ENCODE results near the gene POLR1E.

POLR1E gene

GRCh38 chr9:37539634-37540033 lies 53.9 kb downstream of the POLR1E start:
- no peak for DNase-seq (ENCODE audit: low read depth)

- no peak for DNase-seq (ENCODE audit: low read depth)
Measured at GRCh38 chr9:37540634-37541033, 54.9 kb downstream of the POLR1E start.

DNA sequence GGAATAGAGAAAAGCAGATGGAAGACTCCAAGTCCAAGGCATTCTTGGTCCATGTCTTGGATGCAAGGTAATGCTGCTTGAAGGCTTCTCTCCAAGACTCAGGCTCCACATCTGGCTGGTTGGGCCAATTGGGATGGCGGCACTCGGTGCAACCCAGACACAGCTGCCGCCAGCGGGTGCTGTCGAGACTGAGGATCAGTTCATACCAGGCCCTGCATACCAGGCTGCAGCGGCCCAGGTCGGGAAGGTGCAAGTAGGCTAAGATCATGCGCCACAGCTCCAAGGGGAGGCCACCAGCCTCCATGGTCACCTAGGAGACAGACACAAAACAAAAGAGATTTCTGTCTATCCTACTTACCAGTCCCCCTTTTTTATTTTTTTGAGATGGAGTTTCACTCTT lies 55.7 kb downstream of the POLR1E start:
- no peak for DNase-seq (ENCODE audit: low read depth)

DNA sequence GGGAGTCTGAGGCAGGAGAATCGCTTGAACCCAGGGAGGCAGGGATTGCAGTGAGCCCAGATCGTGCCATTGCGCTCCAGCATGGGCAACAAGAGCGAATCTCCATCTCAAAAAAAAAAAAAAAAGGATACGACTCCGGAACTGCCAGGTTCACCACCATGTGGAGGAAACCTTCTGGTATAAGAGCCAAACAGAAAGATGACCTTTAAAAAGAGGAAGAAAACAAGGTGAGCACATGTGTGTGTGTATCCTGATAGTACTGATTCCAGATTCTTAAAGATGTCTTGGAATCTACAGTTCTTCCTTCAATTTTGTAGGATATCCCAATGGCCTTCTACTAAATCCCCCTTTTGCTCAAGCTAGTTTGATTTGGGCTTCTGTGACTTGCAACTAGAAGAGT lies 56.7 kb downstream of the POLR1E start:
- DNase-seq (ENCODE audit: low read depth): no peak

- no peak for DNase-seq (ENCODE audit: low read depth)
Measured at GRCh38 chr9:37542895-37543294, 57.1 kb downstream of the POLR1E start.

GRCh38 chr9:37543468-37543867 lies 57.7 kb downstream of the POLR1E start:
- no peak for DNase-seq (ENCODE audit: low read depth)

DNA sequence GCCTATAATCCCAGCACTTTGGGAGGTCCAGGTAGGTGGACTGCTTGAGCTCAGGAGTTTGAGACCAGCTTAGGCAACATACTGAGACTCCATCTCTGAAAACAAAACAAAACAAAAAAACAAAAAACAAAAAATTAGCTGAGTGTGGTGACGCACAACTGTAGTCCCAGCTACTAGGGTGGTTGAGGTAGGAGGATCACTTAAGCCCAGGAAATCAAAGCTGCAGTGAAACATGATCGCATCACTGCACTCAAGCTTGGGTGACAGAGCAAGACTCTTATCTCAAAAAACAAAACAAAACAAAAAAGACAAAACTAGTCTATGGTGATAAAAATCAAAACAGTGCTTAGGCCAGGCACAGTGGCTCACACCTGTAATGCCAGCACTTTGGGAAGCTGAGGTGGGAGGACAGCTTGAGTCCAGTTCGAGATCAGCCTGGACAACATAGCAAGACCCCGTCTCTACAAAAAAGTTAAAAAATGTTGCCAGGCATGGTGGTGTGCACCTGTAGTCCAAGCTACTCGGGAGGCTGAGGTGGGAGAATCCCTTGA lies 61.7 kb downstream of the POLR1E start:
- no peak for DNase-seq (ENCODE audit: low read depth)

GRCh38 chr9:37549527-37549926 lies 63.8 kb downstream of the POLR1E start:
- DNase-seq (ENCODE audit: low read depth): no peak

DNA sequence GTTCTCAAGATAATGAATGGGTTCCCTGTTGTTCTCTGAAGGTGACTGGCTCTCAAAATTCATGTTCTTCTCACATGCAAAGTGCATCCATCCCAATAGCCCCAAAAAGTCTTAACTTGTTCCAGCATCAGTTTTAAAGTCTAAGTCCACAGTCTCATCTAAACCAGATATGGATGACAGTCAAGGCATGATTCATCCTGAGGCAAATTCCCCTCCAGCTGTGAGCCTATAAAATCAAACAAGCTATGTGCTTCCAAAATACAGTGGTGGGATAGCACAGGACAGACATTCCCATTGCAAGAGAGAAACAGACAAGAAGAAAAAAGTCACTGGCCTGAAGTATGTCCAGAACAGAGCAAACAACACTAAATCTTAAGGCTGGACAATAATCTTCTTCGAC lies 65.0 kb downstream of the POLR1E start:
- DNase-seq (ENCODE audit: low read depth): no peak

GRCh38 chr9:37551468-37551867 lies 65.7 kb downstream of the POLR1E start:
- no peak for DNase-seq (ENCODE audit: low read depth)

GRCh38 chr9:37551888-37552287 lies 66.1 kb downstream of the POLR1E start:
- DNase-seq (ENCODE audit: low read depth): no peak
